HG02642 (cell line): ENCODE results near the gene COL9A2.
A peak's percentile ranks its signal among the peaks of the same experiment; 100 is the strongest.

ENCODE experiments used
- ATAC-seq: cut with Tn5 transposase; IDR thresholded peaks from one replicate; pipeline ENCODE4 v1.9.1; 2021; ENCODE audit warnings: mild to moderate bottlenecking; ENCODE audit not compliant: unreplicated experiment, poor library complexity

Gene COL9A2

GRCh38 chr1:40265919-40266318 lies 51.2 kb downstream of the COL9A2 start:
- ATAC-seq = no peak

GRCh38 chr1:40265298-40265697 lies 51.8 kb downstream of the COL9A2 start:
- no peak for ATAC-seq

DNA sequence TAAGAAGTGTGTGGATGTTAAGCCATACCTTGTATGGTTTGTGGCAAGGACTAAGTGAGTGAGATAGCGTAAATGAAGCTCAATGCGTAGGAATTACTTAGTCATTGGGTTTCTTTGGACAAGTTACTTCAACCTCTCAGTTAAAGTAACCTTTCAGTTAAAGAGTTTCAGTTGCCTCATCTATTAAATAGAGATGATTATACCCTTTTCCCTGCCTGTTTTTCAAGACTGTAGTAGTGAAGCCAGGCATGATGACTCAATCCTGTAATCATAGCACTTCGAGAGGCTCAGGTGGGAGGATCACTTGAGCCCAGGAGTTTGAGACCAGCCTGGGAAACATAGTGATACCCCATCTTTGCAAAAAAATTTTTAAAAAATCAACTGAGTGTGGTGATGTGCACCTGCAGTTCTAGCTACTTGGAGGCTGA lies 52.7 kb downstream of the COL9A2 start:
- no peak for ATAC-seq

- no peak for ATAC-seq
Measured at GRCh38 chr1:40258445-40258769, 58.7 kb downstream of the COL9A2 start.

GRCh38 chr1:40257688-40258444 lies 59.2 kb downstream of the COL9A2 start, which contains the start of gene ZMPSTE24:
Gene ZMPSTE24, plus strand, starts transcription at chr1:40258236. Its CDS starts 36 bp downstream, at chr1:40258272.
- peak; percentile 93 for ATAC-seq

DNA sequence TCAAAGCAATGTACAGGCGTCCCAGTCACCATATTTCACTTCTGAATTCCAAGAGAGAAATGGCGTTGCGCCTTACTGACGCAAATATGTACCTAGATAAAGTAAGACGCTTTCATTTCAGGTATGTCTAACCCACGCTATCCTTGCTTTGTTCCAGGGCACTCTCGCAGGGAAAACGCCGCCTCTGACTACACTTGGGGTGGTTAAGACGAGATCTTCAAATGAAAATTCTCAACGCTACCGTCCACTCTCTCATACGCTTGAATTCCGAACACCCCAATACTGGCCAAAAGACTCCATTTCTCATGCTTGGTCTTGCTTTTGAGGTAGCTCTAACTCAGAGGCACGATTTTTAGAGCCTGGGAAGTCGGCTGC lies 59.8 kb downstream of the COL9A2 start:
- peak; percentile 1 for ATAC-seq

GRCh38 chr1:40256401-40257084 lies 60.5 kb downstream of the COL9A2 start:
- ATAC-seq = no peak

GRCh38 chr1:40255231-40255630 lies 61.9 kb downstream of the COL9A2 start:
- ATAC-seq = no peak

DNA sequence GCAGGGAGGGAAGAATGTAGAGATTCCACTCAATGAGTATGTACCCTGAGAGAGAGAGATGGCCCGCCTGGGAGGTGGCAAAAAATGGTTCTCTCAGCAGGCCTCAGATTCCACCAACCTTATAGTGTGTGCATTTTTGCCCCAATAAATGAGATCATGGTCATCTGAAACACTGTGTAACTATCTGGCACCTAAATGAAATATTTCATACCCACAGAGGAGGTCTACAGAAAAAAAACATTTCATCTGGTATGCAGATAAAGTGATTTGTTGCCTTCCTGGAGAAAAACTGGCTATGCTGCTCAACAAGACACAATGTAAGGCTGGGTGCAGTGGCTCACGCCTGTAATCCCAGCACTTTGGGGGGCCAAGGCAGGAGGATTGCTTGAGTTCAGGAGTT lies 64.5 kb downstream of the COL9A2 start:
- ATAC-seq = no peak

- ATAC-seq = no peak
Measured at GRCh38 chr1:40251456-40251855, 65.6 kb downstream of the COL9A2 start.
